GM12892 (cell line): ENCODE data around the gene EFNA5.

ENCODE experiments used
- POLR2A ChIP-seq: IDR thresholded peaks from 2 replicates; pipeline ENCODE4 v1.6.1; 2011; ENCODE audit warnings: low read depth, low read length, control low read depth
- POLR2AphosphoS5 ChIP-seq: IDR thresholded peaks from 2 replicates; pipeline ENCODE4 v1.6.1; 2011; ENCODE audit warnings: low read depth, low read length, control low read depth
- TAF1 ChIP-seq: IDR thresholded peaks from 2 replicates; pipeline ENCODE4 v1.6.1; 2011; ENCODE audit warnings: low read depth, mild to moderate bottlenecking, control low read depth, low read length, borderline replicate concordance

DNA sequence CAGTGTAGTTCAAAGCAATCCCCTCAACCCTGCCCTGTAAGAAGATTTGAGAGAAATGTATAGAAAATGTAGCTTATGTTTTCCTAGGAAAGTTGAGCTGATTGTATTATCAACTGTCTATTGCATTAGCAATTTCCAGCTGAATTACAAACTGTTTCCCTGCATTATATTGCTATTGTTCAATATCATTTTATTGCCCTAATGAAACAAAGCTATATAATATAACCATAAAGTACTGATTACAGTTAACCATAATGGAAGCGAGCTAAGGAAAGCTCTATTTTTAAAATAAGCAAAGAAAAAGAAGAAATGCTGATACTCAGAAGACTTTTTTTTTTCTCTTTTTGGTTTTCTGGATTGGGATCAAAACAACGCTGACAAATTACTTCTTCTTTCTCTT lies 228.3 kb downstream of the EFNA5 start:
- no peak for TF ChIP-seq POLR2AphosphoS5
- TF ChIP-seq POLR2A: no peak
- TF ChIP-seq TAF1: no peak
